GM19455 (cell line): ENCODE measurements around the gene TMEM123.

Experiments
- ATAC-seq: cut with Tn5 transposase; IDR thresholded peaks from one replicate; pipeline ENCODE4 v1.9.1; 2021; ENCODE audit not compliant: unreplicated experiment

TMEM123 gene

GRCh38 chr11:102426570-102426969, 26.0 kb downstream of the TMEM123 start:
- ATAC-seq = no peak

- ATAC-seq = no peak
Measured at GRCh38 chr11:102426000-102426399, 26.6 kb downstream of the TMEM123 start.

- no peak for ATAC-seq
Measured at GRCh38 chr11:102423936-102424335, 28.6 kb downstream of the TMEM123 start.

GRCh38 chr11:102422817-102423712, 29.5 kb downstream of the TMEM123 start:
- no peak for ATAC-seq

- no peak for ATAC-seq
Measured at GRCh38 chr11:102421261-102421660, 31.3 kb downstream of the TMEM123 start.

GRCh38 chr11:102420547-102420946, 32.0 kb downstream of the TMEM123 start:
- peak; percentile 52 for ATAC-seq

GRCh38 chr11:102419181-102419580, 33.4 kb downstream of the TMEM123 start:
- ATAC-seq = no peak

- no peak for ATAC-seq
Measured at GRCh38 chr11:102416976-102417375, 35.6 kb downstream of the TMEM123 start.

GRCh38 chr11:102415304-102415916, 37.2 kb downstream of the TMEM123 start:
- no peak for ATAC-seq

- no peak for ATAC-seq
Measured at GRCh38 chr11:102414559-102414958, 38.0 kb downstream of the TMEM123 start.

GRCh38 chr11:102413497-102413896, 39.1 kb downstream of the TMEM123 start:
- no peak for ATAC-seq

GRCh38 chr11:102411142-102411541, 41.4 kb downstream of the TMEM123 start:
- no peak for ATAC-seq

- ATAC-seq = no peak
Measured at GRCh38 chr11:102410382-102410784, 42.2 kb downstream of the TMEM123 start.

GRCh38 chr11:102408339-102408738, 44.2 kb downstream of the TMEM123 start:
- ATAC-seq = no peak

- ATAC-seq = no peak
Measured at GRCh38 chr11:102407901-102408300, 44.7 kb downstream of the TMEM123 start.

GRCh38 chr11:102406099-102406498, 46.5 kb downstream of the TMEM123 start:
- ATAC-seq = no peak

GRCh38 chr11:102405501-102405900, 47.1 kb downstream of the TMEM123 start:
- no peak for ATAC-seq

- ATAC-seq = no peak
Measured at GRCh38 chr11:102402548-102402947, 50.0 kb downstream of the TMEM123 start.

- no peak for ATAC-seq
Measured at GRCh38 chr11:102401905-102402304, 50.7 kb downstream of the TMEM123 start.

GRCh38 chr11:102400603-102401002, 52.0 kb downstream of the TMEM123 start:
- no peak for ATAC-seq

GRCh38 chr11:102399189-102399588, 53.4 kb downstream of the TMEM123 start:
- ATAC-seq = no peak

GRCh38 chr11:102398297-102398696, 54.3 kb downstream of the TMEM123 start:
- no peak for ATAC-seq
